ENCODE data around the gene MRPL51. TPM values are rescaled to one million over a fixed set of nuclear protein-coding genes. Genes with fewer than 3 reads are reported as not detected.
A peak's percentile ranks its signal among the peaks of the same experiment; 100 is the strongest.

MRPL51 gene
- total RNA-seq, 1 donor from 2014 or later: 250 TPM

GRCh38 chr12:6535960-6536847, 43.1 kb upstream of the MRPL51 start:
- Mint-ChIP-seq H3K36me3 (ENCODE audit: low read depth) (peaks cover 65% of the 10 kb centered on the region), H3K4me3 (peak overlapping the region; percentile 91), H3K27ac (peak overlapping the region; percentile 99), H3K9me3 (no peaks in the 10 kb centered on the region), H3K27me3 (ENCODE audit: insufficient read depth) (no peaks in the 10 kb centered on the region), H3K4me1 (ENCODE audit: low read depth) (peaks cover 63% of the 10 kb centered on the region)
- intact Hi-C loops (cut with micrococcal nuclease): loop anchor here (2.0 to 10.0 kb wide), 2 partner anchors 201 to 409 kb away; partner anchors contain the start of genes C12orf57 and RNU7-1
- DNase-seq (ENCODE audit: low spot score): no peak

DNA sequence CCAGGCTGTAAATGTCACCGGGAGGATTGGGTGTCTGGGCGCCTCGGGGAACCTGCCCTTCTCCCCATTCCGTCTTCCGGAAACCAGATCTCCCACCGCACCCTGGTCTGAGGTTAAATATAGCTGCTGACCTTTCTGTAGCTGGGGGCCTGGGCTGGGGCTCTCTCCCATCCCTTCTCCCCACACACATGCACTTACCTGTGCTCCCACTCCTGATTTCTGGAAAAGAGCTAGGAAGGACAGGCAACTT, 42.6 kb upstream of the MRPL51 start:
- H3K36me3 Mint-ChIP-seq (ENCODE audit: low read depth): peaks cover 70% of the 10 kb centered on the region
- no peak for DNase-seq (ENCODE audit: low spot score)
- H3K4me3 Mint-ChIP-seq: peak overlapping the region; percentile 91
- H3K27ac Mint-ChIP-seq: peak overlapping the region; percentile 99
- peaks cover 63% of the 10 kb centered on the region for H3K4me1 Mint-ChIP-seq (ENCODE audit: low read depth)
- H3K27me3 Mint-ChIP-seq (ENCODE audit: insufficient read depth): no peaks in the 10 kb centered on the region
- intact Hi-C loops (cut with micrococcal nuclease): loop anchor here (2.0 to 10.0 kb wide), 2 partner anchors 201 to 409 kb away; partner anchors contain the start of genes C12orf57 and RNU7-1
- H3K9me3 Mint-ChIP-seq: no peaks in the 10 kb centered on the region

DNA sequence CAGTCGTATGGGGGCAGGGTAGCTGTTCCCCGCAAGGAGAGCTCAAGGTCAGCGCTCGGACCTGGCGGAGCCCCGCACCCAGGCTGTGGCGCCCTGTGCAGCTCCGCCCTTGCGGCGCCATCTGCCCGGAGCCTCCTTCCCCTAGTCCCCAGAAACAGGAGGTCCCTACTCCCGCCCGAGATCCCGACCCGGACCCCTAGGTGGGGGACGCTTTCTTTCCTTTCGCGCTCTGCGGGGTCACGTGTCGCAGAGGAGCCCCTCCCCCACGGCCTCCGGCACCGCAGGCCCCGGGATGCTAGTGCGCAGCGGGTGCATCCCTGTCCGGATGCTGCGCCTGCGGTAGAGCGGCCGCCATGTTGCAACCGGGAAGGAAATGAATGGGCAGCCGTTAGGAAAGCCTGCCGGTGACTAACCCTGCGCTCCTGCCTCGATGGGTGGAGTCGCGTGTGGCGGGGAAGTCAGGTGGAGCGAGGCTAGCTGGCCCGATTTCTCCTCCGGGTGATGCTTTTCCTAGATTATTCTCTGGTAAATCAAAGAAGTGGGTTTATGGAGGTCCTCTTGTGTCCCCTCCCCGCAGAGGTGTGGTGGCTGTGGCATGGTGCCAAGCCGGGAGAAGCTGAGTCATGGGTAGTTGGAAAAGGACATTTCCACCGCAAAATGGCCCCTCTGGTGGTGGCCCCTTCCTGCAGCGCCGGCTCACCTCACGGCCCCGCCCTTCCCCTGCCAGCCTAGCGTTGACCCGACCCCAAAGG, 42.1 kb upstream of the MRPL51 start:
- peaks cover 74% of the 10 kb centered on the region for H3K36me3 Mint-ChIP-seq (ENCODE audit: low read depth)

DNA sequence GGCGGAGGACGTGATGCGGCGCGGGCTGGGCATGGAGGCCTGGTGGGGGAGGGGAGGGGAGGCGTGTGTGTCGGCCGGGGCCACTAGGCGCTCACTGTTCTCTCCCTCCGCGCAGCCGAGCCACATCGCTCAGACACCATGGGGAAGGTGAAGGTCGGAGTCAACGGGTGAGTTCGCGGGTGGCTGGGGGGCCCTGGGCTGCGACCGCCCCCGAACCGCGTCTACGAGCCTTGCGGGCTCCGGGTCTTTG, 41.6 kb upstream of the MRPL51 start:
- intact Hi-C loops (cut with micrococcal nuclease): loop anchor here (1.0 to 10.0 kb wide), 7 partner anchors 22 to 410 kb away; partner anchors contain the start of genes C12orf57, CDCA3, CHD4 and IFFO1
- H3K9me3 Mint-ChIP-seq: no peaks in the 10 kb centered on the region
- H3K27me3 Mint-ChIP-seq (ENCODE audit: insufficient read depth): no peaks in the 10 kb centered on the region

More for the DNA sequence above, 42.1 kb upstream of the MRPL51 start:
- Mint-ChIP-seq H3K4me1 (ENCODE audit: low read depth) (peaks cover 63% of the 10 kb centered on the region), H3K27me3 (ENCODE audit: insufficient read depth) (no peaks in the 10 kb centered on the region), H3K4me3 (peak overlapping the region; percentile 91), H3K27ac (peak overlapping the region; percentile 99), H3K9me3 (no peaks in the 10 kb centered on the region)
- DNase-seq (ENCODE audit: low spot score): peak; percentile 76
- intact Hi-C loops (cut with micrococcal nuclease): loop anchor here (1.0 to 10.0 kb wide), 7 partner anchors 21 to 410 kb away; partner anchors contain the start of genes C12orf57, CDCA3, CHD4 and IFFO1

DNA sequence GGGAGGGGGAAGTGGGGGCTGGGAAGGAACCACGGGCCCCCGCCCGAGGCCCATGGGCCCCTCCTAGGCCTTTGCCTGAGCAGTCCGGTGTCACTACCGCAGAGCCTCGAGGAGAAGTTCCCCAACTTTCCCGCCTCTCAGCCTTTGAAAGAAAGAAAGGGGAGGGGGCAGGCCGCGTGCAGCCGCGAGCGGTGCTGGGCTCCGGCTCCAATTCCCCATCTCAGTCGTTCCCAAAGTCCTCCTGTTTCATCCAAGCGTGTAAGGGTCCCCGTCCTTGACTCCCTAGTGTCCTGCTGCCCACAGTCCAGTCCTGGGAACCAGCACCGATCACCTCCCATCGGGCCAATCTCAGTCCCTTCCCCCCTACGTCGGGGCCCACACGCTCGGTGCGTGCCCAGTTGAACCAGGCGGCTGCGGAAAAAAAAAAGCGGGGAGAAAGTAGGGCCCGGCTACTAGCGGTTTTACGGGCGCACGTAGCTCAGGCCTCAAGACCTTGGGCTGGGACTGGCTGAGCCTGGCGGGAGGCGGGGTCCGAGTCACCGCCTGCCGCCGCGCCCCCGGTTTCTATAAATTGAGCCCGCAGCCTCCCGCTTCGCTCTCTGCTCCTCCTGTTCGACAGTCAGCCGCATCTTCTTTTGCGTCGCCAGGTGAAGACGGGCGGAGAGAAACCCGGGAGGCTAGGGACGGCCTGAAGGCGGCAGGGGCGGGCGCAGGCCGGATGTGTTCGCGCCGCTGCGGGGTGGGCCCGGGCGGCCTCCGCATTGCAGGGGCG, 41.0 kb upstream of the MRPL51 start, which contains the start of gene GAPDH:
GAPDH (plus strand) TSS at position 595 of the 772 bp plus-strand sequence. CDS start 316 bp downstream, outside the sequence.
- Mint-ChIP-seq H3K4me1 (ENCODE audit: low read depth) (peaks cover 58% of the 10 kb centered on the region), H3K9me3 (no peaks in the 10 kb centered on the region), H3K36me3 (ENCODE audit: low read depth) (peaks cover 72% of the 10 kb centered on the region), H3K27me3 (ENCODE audit: insufficient read depth) (no peaks in the 10 kb centered on the region), H3K4me3 (peak within 1 kb of the TSS; percentile 91), H3K27ac (peak within 1 kb of the TSS; percentile 99)
- intact Hi-C loops (cut with micrococcal nuclease): loop anchor here (1.0 to 10.0 kb wide), 8 partner anchors 22 to 411 kb away; partner anchors contain the start of genes C12orf57, CDCA3, CHD4 and COPS7A
- peak; percentile 86 for DNase-seq (ENCODE audit: low spot score)

More for the DNA sequence above, 41.6 kb upstream of the MRPL51 start:
- peaks cover 73% of the 10 kb centered on the region for H3K36me3 Mint-ChIP-seq (ENCODE audit: low read depth)
- H3K4me1 Mint-ChIP-seq (ENCODE audit: low read depth): peaks cover 63% of the 10 kb centered on the region
- peak overlapping the region; percentile 91 for H3K4me3 Mint-ChIP-seq
- no peak for DNase-seq (ENCODE audit: low spot score)
- H3K27ac Mint-ChIP-seq: peak overlapping the region; percentile 99

GRCh38 chr12:6533653-6533922, 40.5 kb upstream of the MRPL51 start:
- intact Hi-C loops (cut with micrococcal nuclease): loop anchor here (1.0 to 10.0 kb wide), 2 partner anchors 191 to 411 kb away; partner anchors contain the start of genes C12orf57, COPS7A and RNU7-1
- no peaks in the 10 kb centered on the region for H3K9me3 Mint-ChIP-seq
- H3K27ac Mint-ChIP-seq: peak overlapping the region; percentile 99
- peak overlapping the region; percentile 91 for H3K4me3 Mint-ChIP-seq
- H3K4me1 Mint-ChIP-seq (ENCODE audit: low read depth): peaks cover 52% of the 10 kb centered on the region
- DNase-seq (ENCODE audit: low spot score): no peak
- peaks cover 75% of the 10 kb centered on the region for H3K36me3 Mint-ChIP-seq (ENCODE audit: low read depth)
- no peaks in the 10 kb centered on the region for H3K27me3 Mint-ChIP-seq (ENCODE audit: insufficient read depth)

- peaks cover 76% of the 10 kb centered on the region for H3K36me3 Mint-ChIP-seq (ENCODE audit: low read depth)
- H3K4me3 Mint-ChIP-seq: peak overlapping the region; percentile 91
- H3K9me3 Mint-ChIP-seq: no peaks in the 10 kb centered on the region
- H3K27me3 Mint-ChIP-seq (ENCODE audit: insufficient read depth): no peaks in the 10 kb centered on the region
- peak overlapping the region; percentile 99 for H3K27ac Mint-ChIP-seq
- peaks cover 49% of the 10 kb centered on the region for H3K4me1 Mint-ChIP-seq (ENCODE audit: low read depth)
- DNase-seq (ENCODE audit: low spot score): no peak
- intact Hi-C loops (cut with micrococcal nuclease): loop anchor here (1.0 to 10.0 kb wide), 6 partner anchors 35 to 412 kb away; partner anchors contain the start of genes C12orf57, COPS7A, ING4 and NOP2
Observed at GRCh38 chr12:6532927-6533652, 40.0 kb upstream of the MRPL51 start.

- intact Hi-C loops (cut with micrococcal nuclease): loop anchor here (1.0 to 10.0 kb wide), 5 partner anchors 36 to 413 kb away; partner anchors contain the start of genes C12orf57, ING4, NOP2 and RNU7-1
Observed at GRCh38 chr12:6532051-6532926, 39.2 kb upstream of the MRPL51 start.

DNA sequence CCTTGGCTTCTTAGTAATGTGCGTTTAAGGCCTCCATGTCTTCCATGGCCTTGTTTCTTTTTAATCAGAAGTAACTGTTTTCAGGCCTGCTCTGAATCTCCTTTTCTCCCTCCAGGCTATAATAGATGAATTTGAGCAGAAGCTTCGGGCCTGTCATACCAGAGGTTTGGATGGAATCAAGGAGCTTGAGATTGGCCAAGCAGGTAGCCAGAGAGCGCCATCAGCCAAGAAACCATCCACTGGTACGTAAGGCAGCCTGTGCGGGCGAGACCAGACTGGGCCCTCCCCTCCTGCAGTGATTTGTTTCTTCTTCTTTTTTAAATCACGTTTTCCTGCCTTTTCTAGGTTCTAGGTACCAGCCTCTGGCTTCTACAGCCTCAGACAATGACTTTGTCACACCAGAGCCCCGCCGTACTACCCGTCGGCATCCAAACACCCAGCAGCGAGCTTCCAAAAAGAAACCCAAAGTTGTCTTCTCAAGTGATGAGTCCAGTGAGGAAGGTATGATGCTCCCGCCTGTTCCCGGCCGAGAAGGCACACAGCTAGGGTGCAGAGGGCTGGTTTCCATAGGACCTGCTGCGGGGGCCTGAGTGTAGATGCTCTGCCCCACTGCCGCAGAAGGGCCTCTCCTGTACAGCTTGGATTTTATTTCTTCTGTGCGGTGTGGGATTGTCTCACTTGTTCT, 37.7 kb upstream of the MRPL51 start:
- Mint-ChIP-seq H3K36me3 (ENCODE audit: low read depth) (peaks cover 67% of the 10 kb centered on the region), H3K4me1 (ENCODE audit: low read depth) (peaks cover 31% of the 10 kb centered on the region), H3K27me3 (ENCODE audit: insufficient read depth) (no peaks in the 10 kb centered on the region), H3K9me3 (no peaks in the 10 kb centered on the region), H3K27ac (peak overlapping the region; percentile 83), H3K4me3 (no peak overlapping the region)
- intact Hi-C loops (cut with micrococcal nuclease): loop anchor here (10.0 kb wide), 1 partner anchor 414 kb away; the partner anchor contains the start of genes C12orf57 and RNU7-1
- no peak for DNase-seq (ENCODE audit: low spot score)

More at GRCh38 chr12:6532051-6532926, 39.2 kb upstream of the MRPL51 start:
- H3K4me1 Mint-ChIP-seq (ENCODE audit: low read depth): peaks cover 42% of the 10 kb centered on the region
- DNase-seq (ENCODE audit: low spot score): peak; percentile 81
- no peaks in the 10 kb centered on the region for H3K9me3 Mint-ChIP-seq
- peak overlapping the region; percentile 99 for H3K27ac Mint-ChIP-seq
- H3K27me3 Mint-ChIP-seq (ENCODE audit: insufficient read depth): no peaks in the 10 kb centered on the region
- peak overlapping the region; percentile 91 for H3K4me3 Mint-ChIP-seq
- peaks cover 75% of the 10 kb centered on the region for H3K36me3 Mint-ChIP-seq (ENCODE audit: low read depth)

- Mint-ChIP-seq H3K27ac (no peak overlapping the region), H3K36me3 (ENCODE audit: low read depth) (peaks cover 68% of the 10 kb centered on the region), H3K4me3 (no peak overlapping the region), H3K4me1 (ENCODE audit: low read depth) (peaks cover 31% of the 10 kb centered on the region), H3K9me3 (no peaks in the 10 kb centered on the region), H3K27me3 (ENCODE audit: insufficient read depth) (no peaks in the 10 kb centered on the region)
- intact Hi-C loops (cut with micrococcal nuclease): no loop called here
- no peak for DNase-seq (ENCODE audit: low spot score)
Observed at GRCh38 chr12:6529291-6529737, 36.3 kb upstream of the MRPL51 start.

All from activated T-helper 1 cell treated with anti-CD3 and anti-CD28 coated beads, Interleukin-12 subunit alpha, Interleukin-12 subunit beta, Interleukin-2, Interleukin-4 antibody, amounts not matched to agents 30 ng/mL and 10 ng/mL and 1 ng/mL, durations not matched to agents 14 hours and 24 hours and 36 hours (primary cell).